ENCODE data around the gene WDR93. TPM values are rescaled to one million over a fixed set of nuclear protein-coding genes. Genes with fewer than 3 reads are reported as not detected.

WDR93 gene
- under 0.01 TPM in 1 of 2 replicates, not detected in the other for total RNA-seq

DNA sequence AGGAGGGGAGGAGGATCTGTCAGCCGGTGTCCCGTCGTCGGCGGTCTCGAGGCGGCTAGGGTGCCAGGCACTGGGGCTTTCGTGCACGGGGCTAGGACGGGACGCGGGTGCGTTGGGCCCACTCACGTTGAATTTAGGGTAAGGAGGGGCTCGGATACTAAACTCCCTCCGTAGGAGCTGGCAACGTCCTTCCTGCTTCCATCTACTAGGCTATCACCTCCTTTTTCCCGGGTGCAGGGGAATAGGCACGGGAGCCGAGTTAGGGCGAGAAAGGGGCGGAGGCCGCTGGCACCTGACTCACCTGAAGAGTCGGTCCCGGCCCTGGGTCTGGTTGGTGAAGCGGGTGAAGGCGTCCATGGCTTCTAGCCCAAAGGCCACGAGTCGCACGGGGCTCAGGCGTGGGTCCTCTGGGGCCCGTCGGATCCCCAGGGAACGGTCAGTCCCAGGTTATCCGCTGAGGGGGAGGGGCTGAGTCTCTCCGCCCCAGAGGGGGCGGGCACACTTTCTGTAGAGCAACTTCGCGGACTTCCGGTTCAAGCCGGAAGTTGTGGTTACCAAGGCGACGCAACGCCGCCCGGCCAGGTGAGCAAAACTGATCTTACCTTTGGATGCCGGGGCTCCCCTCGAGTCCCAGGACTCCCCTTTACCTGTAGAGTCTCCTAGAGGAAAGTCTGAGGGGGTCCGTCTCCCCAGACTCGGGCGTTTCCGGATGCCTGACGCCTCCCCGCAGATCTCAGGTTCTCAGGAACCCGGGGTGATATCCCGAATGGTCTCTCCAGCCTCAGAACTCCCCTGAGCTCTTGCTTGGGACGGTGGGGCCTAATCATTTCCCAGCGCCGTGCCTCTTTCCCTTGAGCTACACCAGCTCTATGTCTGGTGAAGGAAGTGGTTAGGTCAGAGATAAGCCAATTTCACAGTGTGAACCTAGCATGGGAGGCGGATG, at the start of gene WDR93, which contains the start of gene PEX11A:
Gene WDR93 (plus strand): TSS at position 536 of the 943 bp plus-strand sequence. CDS start 10,936 bp downstream, outside the sequence.
Gene PEX11A (minus strand): TSS at position 479 of the 943 bp plus-strand sequence. CDS start 122 bp downstream, at position 357.

DNA sequence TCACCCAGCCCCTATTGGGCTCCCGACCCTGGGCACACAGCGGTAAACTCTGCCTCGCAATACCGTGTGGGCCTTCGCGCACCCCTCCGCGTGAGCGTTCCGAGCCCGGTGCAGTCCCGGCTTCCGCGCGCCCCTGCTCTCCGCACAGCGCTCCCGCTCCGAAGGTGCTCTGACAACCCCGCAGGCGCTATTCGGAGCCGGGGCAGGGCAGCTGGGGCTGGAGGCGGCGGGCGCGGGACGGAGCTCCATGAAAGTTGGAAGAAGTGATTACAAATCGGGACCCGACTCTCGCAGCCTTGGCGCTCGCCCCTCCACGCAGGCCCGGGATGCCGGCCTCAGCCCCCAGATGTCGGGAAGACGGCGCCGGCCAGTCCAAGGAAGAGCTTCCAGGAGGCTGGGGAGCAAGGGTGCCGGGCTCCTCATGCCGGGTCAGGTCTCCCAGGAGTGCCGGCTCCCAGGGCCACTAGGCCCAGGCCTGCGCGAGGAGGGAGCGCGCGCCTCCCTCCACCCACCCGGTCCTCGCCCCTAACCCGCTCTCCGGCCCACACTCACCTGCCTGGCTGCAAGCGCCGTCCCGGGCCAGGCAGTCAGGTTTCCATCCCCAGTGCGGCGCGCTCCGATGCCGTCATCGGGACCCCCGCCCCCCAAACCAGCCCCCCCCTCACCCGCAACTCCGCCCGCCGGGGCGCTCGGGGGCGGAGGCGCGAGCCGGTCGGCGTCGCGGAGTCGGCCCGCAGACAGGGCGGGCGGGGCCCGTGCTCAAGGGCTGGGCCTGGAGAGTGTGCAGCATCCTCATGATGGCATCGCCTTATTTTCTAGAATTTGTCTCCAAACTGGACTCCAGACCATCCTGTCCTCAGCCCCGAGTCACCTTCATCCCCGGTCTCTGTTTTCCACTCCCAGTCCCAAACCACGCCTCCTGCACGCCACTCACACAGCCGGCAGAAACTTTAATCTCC, 35.5 kb upstream of the WDR93 start, which contains the start of gene KIF7:
Gene KIF7 (minus strand): TSS at position 621 of the 959 bp plus-strand sequence. CDS start 2,537 bp downstream, outside the sequence.

DNA sequence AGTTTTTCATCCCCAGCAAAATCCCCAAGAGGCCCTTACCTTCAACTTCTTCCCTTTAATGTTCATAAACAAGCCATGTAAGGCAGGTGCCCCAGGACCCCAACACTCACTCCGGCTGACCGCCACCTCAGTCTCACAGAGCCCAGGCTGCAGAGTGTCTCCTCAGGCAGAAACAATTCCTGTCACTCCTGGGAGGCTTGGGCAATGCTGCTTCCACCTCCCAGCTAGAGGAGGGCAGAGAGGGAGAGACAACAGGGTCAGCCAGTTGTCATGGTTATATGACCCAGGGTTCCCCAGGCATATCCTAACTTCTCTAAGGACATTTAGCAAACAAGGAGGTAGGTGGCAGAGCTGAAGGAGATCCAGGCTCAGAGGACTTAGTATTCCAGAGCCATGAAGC, 11.4 kb upstream of the WDR93 start, which contains the start of gene PLIN1:
Gene PLIN1 (minus strand): TSS at position 156 of the 400 bp plus-strand sequence. CDS start 1,878 bp downstream, outside the sequence.

DNA sequence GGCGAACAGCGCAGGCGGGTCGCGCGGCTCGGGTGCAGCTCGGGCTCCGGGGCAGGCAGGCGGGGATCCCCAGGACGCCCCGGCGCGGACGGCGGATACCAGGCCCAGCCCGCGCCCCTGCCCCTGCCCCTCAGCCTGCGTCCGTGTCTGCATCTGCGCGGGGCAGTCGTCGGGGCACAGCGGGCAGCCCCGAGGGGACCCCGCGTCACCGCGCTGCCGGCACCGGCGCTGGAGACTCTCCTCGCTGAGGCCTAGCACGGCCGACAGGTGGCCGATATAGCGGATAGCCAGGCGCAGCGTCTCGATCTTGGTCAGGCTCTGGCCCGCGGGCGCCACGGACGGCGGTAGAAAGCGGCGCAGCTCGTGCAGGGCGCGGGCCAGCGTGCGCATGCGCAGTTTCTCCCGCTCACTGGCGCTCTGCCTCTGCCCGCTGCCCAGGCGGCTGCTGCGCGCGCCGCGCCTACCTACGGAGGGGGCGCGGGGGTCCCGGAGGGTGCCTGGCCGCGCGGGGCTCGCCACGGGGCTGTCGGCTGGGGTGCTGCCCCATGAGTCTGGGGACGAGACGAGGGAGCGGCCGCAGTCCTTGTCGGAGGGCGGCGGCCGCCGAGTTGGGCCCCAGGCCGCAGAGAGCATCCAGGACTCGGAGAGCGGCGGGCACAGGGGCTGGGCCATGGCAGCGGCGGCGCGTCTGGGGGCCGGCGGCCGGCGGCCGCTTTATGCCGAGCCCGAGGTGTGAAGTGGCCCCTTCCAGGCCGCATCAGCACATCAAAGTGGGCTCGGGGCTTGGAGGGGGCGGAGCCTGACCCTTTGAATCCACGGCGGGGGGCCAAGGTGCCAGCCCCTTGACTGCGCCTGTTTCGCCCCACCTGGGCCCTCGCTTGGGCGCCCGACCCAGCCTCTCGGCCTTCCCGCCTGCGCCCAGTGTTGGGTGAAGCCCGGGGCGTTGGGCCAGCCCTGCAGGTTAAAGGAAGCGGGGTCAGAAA, 60.2 kb downstream of the WDR93 start, which contains the start of gene MESP1:
Gene MESP1 (minus strand): TSS at position 690 of the 983 bp plus-strand sequence. CDS start 18 bp downstream, at position 672.

DNA sequence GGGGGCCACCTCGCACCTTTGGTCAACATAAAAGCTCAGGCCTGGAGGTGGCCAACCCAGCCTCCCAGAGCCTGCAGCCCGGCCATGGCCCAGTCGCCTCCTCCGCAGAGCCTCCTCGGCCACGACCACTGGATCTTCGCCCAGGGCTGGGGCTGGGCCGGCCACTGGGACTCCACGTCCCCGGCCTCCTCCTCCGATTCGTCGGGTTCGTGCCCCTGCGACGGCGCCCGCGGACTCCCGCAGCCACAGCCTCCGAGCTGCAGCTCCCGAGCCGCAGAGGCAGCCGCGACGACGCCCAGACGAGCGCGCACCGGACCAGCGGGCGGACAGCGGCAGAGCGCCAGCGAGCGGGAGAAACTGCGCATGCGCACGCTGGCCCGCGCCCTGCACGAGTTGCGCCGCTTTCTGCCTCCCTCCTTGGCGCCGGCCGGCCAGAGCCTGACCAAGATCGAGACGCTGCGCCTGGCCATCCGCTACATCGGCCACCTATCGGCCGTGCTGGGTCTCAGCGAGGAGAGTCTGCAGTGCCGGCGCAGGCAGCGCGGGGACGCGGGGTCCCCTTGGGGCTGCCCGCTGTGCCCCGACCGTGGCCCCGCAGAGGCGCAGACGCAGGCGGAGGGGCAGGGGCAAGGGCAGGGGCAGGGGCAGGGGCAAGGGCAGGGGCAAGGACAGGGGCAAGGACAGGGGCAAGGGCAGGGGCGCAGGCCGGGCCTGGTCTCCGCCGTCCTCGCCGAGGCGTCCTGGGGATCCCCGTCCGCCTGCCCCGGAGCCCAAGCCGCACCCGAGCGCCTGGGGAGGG, 85.9 kb downstream of the WDR93 start, which contains the start of gene MESP2:
Gene MESP2 (plus strand): TSS at position 59 of the 799 bp plus-strand sequence. CDS start 26 bp downstream, at position 85.

Other genes with a start within 250 kb of the WDR93 start
- gene RHCG, start 194.2 kb upstream of the WDR93 start, total RNA-seq: not detected in 2 replicates
- 1.2 and 4.9 TPM in 2 replicates for gene TICRR, start 115.3 kb upstream of the WDR93 start, total RNA-seq
- gene KIF7, start 35.3 kb upstream of the WDR93 start, total RNA-seq: 10.4 and 18.7 TPM in 2 replicates
- gene PLIN1, start 11.4 kb upstream of the WDR93 start, total RNA-seq: 0.18 and 0.30 TPM in 2 replicates
- gene PEX11A, start 57 bp upstream of the WDR93 start, total RNA-seq: 5.8 and 8.0 TPM in 2 replicates
- under 0.01 and 0.09 TPM in 2 replicates for gene MESP1, start 60.4 kb downstream of the WDR93 start, total RNA-seq
- 0.09 and 0.30 TPM in 2 replicates for gene MESP2, start 85.5 kb downstream of the WDR93 start, total RNA-seq
- 30.0 and 200 TPM in 2 replicates for gene ANPEP, start 124.0 kb downstream of the WDR93 start, total RNA-seq
- gene AP3S2, start 203.2 kb downstream of the WDR93 start, total RNA-seq: 86.1 and 121 TPM in 2 replicates
- gene ARPIN, start 222.1 kb downstream of the WDR93 start, total RNA-seq: 7.4 and 8.6 TPM in 2 replicates